GM12878 (cell line): ENCODE measurements around the gene CBLIF. TPM values are rescaled to one million over a fixed set of nuclear protein-coding genes. Genes with fewer than 3 reads are reported as not detected.

Experiments used
- polyA plus RNA-seq, 11 experiments: library from polyadenylated mRNA; depleted of rRNA in 4 of 11; unstranded in 6 of 11; stranded (reverse) in 5 of 11; fragments of >200 nt; fragmentation: Nextera tagmentation in 4 of 11; fragmentation: Illumina TruSeq in 1 of 11; extraction: Ambion mirVana in 4 of 11; extraction: Trizol in 1 of 11; gene quantifications; 1 replicate in 1 of 11; 2 replicates in 10 of 11; pipeline versions ENCODE4 v1.2.1 to v1.2.3, GENCODE V29; 2011 to 2016; ENCODE audit warnings: inconsistent platforms in 2 of 11, missing spikeins in 2 of 11, low read depth in 1 of 11
- total RNA-seq, 4 experiments: library from RNA; depleted of rRNA in 3 of 4; stranded (reverse); fragments of >200 nt in 3 of 4; fragmentation: Illumina TruSeq in 1 of 4; extraction: Trizol in 1 of 4; gene quantifications; 2 replicates each; pipeline versions ENCODE4 v1.2.1 to v1.2.3, GENCODE V29; 2013 to 2021

CBLIF gene
- total and polyA plus RNA-seq, 10 of the 15 experiments (the other 5 are each of a cell fraction or from before 2014, with no cell fraction given), result not detected

Other genes with a start within 250 kb of the CBLIF start
Only the 7 nearest of the 13 such genes appear.
- gene OR10V1, start 131.7 kb downstream of the CBLIF start, total RNA-seq (2014; rRNA removed), result not detected in 2 replicates
- not detected in 2 replicates for gene OR10V1, start 131.7 kb downstream of the CBLIF start, total RNA-seq (2014; rRNA removed; fragmentation: Illumina TruSeq; extraction: Trizol)
- not detected in 2 replicates for gene OR10V1, start 131.7 kb downstream of the CBLIF start, total RNA-seq (2021)
- gene OR10V1, start 131.7 kb downstream of the CBLIF start, polyA plus RNA-seq (2011; rRNA removed), result not detected in 2 replicates
- gene OR10V1, start 131.7 kb downstream of the CBLIF start, polyA plus RNA-seq (2014; fragmentation: Illumina TruSeq; extraction: Trizol), result not detected in 2 replicates
- gene OR10V1, start 131.7 kb downstream of the CBLIF start, polyA plus RNA-seq (2014; fragmentation: Nextera tagmentation; extraction: Ambion mirVana), result not detected
- not detected in 2 replicates for gene OR10V1, start 131.7 kb downstream of the CBLIF start, polyA plus RNA-seq (2014; rRNA removed)
- gene OR10V1, start 131.7 kb downstream of the CBLIF start, polyA plus RNA-seq (2016; fragmentation: Nextera tagmentation; extraction: Ambion mirVana), result not detected
- 0.90 and 1.0 TPM in 2 replicates for gene STX3, start 90.1 kb downstream of the CBLIF start, total RNA-seq (2014; rRNA removed)
- gene STX3, start 90.1 kb downstream of the CBLIF start, total RNA-seq (2014; rRNA removed; fragmentation: Illumina TruSeq; extraction: Trizol), result 1.3 and 1.7 TPM in 2 replicates
- gene STX3, start 90.1 kb downstream of the CBLIF start, total RNA-seq (2021), result 0.77 and 1.5 TPM in 2 replicates
- gene STX3, start 90.1 kb downstream of the CBLIF start, polyA plus RNA-seq (2011; rRNA removed), result 2.5 and 3.3 TPM in 2 replicates
- 1.3 and 1.4 TPM in 2 replicates for gene STX3, start 90.1 kb downstream of the CBLIF start, polyA plus RNA-seq (2014; fragmentation: Illumina TruSeq; extraction: Trizol)
- under 1 TPM; 0.11 to 0.35 TPM for gene STX3, start 90.1 kb downstream of the CBLIF start, polyA plus RNA-seq (2014; fragmentation: Nextera tagmentation; extraction: Ambion mirVana)
- 0.93 and 1.8 TPM in 2 replicates for gene STX3, start 90.1 kb downstream of the CBLIF start, polyA plus RNA-seq (2014; rRNA removed)
- gene STX3, start 90.1 kb downstream of the CBLIF start, polyA plus RNA-seq (2016; fragmentation: Nextera tagmentation; extraction: Ambion mirVana), result under 1 TPM; 0.83 to 0.87 TPM
- 111 and 117 TPM in 2 replicates for gene MRPL16, start 34.7 kb downstream of the CBLIF start, total RNA-seq (2014; rRNA removed)
- gene MRPL16, start 34.7 kb downstream of the CBLIF start, total RNA-seq (2014; rRNA removed; fragmentation: Illumina TruSeq; extraction: Trizol), result 80.9 and 88.9 TPM in 2 replicates
- 91.0 and 96.6 TPM in 2 replicates for gene MRPL16, start 34.7 kb downstream of the CBLIF start, total RNA-seq (2021)
- gene MRPL16, start 34.7 kb downstream of the CBLIF start, polyA plus RNA-seq (2011; rRNA removed), result 93.3 and 100 TPM in 2 replicates
- 111 and 115 TPM in 2 replicates for gene MRPL16, start 34.7 kb downstream of the CBLIF start, polyA plus RNA-seq (2014; fragmentation: Illumina TruSeq; extraction: Trizol)
- gene MRPL16, start 34.7 kb downstream of the CBLIF start, polyA plus RNA-seq (2014; fragmentation: Nextera tagmentation; extraction: Ambion mirVana), result 10 to 100 TPM; 38.2 to 75.0 TPM
- 120 and 125 TPM in 2 replicates for gene MRPL16, start 34.7 kb downstream of the CBLIF start, polyA plus RNA-seq (2014; rRNA removed)
- gene MRPL16, start 34.7 kb downstream of the CBLIF start, polyA plus RNA-seq (2016; fragmentation: Nextera tagmentation; extraction: Ambion mirVana), result 100 to 1,000 TPM; 167 TPM
- gene TCN1, start 21.0 kb upstream of the CBLIF start, total RNA-seq (2014; rRNA removed), result not detected in 2 replicates
- gene TCN1, start 21.0 kb upstream of the CBLIF start, total RNA-seq (2014; rRNA removed; fragmentation: Illumina TruSeq; extraction: Trizol), result not detected in 2 replicates
- gene TCN1, start 21.0 kb upstream of the CBLIF start, total RNA-seq (2021), result not detected in 2 replicates
- gene TCN1, start 21.0 kb upstream of the CBLIF start, polyA plus RNA-seq (2011; rRNA removed), result not detected in 2 replicates
- not detected in 2 replicates for gene TCN1, start 21.0 kb upstream of the CBLIF start, polyA plus RNA-seq (2014; fragmentation: Illumina TruSeq; extraction: Trizol)
- not detected for gene TCN1, start 21.0 kb upstream of the CBLIF start, polyA plus RNA-seq (2014; fragmentation: Nextera tagmentation; extraction: Ambion mirVana)
- gene TCN1, start 21.0 kb upstream of the CBLIF start, polyA plus RNA-seq (2014; rRNA removed), result not detected in 2 replicates
- not detected for gene TCN1, start 21.0 kb upstream of the CBLIF start, polyA plus RNA-seq (2016; fragmentation: Nextera tagmentation; extraction: Ambion mirVana)
- not detected in 2 replicates for gene OOSP3, start 33.3 kb upstream of the CBLIF start, total RNA-seq (2014; rRNA removed)
- not detected in 2 replicates for gene OOSP3, start 33.3 kb upstream of the CBLIF start, total RNA-seq (2014; rRNA removed; fragmentation: Illumina TruSeq; extraction: Trizol)
- not detected in 2 replicates for gene OOSP3, start 33.3 kb upstream of the CBLIF start, total RNA-seq (2021)
- not detected in 2 replicates for gene OOSP3, start 33.3 kb upstream of the CBLIF start, polyA plus RNA-seq (2011; rRNA removed)
- gene OOSP3, start 33.3 kb upstream of the CBLIF start, polyA plus RNA-seq (2014; fragmentation: Illumina TruSeq; extraction: Trizol), result not detected in 2 replicates
- under 1 TPM in 1 of 2 experiments, not detected in 1; 0.07 TPM for gene OOSP3, start 33.3 kb upstream of the CBLIF start, polyA plus RNA-seq (2014; fragmentation: Nextera tagmentation; extraction: Ambion mirVana)
- not detected in 2 replicates for gene OOSP3, start 33.3 kb upstream of the CBLIF start, polyA plus RNA-seq (2014; rRNA removed)
- not detected for gene OOSP3, start 33.3 kb upstream of the CBLIF start, polyA plus RNA-seq (2016; fragmentation: Nextera tagmentation; extraction: Ambion mirVana)
- gene OOSP1, start 92.9 kb upstream of the CBLIF start, total RNA-seq (2014; rRNA removed), result not detected in 2 replicates
- not detected in 2 replicates for gene OOSP1, start 92.9 kb upstream of the CBLIF start, total RNA-seq (2014; rRNA removed; fragmentation: Illumina TruSeq; extraction: Trizol)
- gene OOSP1, start 92.9 kb upstream of the CBLIF start, total RNA-seq (2021), result not detected in 2 replicates
- gene OOSP1, start 92.9 kb upstream of the CBLIF start, polyA plus RNA-seq (2011; rRNA removed), result not detected in 2 replicates
- gene OOSP1, start 92.9 kb upstream of the CBLIF start, polyA plus RNA-seq (2014; fragmentation: Illumina TruSeq; extraction: Trizol), result not detected in 2 replicates
- gene OOSP1, start 92.9 kb upstream of the CBLIF start, polyA plus RNA-seq (2014; fragmentation: Nextera tagmentation; extraction: Ambion mirVana), result not detected
- not detected in 2 replicates for gene OOSP1, start 92.9 kb upstream of the CBLIF start, polyA plus RNA-seq (2014; rRNA removed)
- not detected for gene OOSP1, start 92.9 kb upstream of the CBLIF start, polyA plus RNA-seq (2016; fragmentation: Nextera tagmentation; extraction: Ambion mirVana)
- not detected in 2 replicates for gene OOSP4A, start 118.5 kb upstream of the CBLIF start, total RNA-seq (2014; rRNA removed)
- gene OOSP4A, start 118.5 kb upstream of the CBLIF start, total RNA-seq (2014; rRNA removed; fragmentation: Illumina TruSeq; extraction: Trizol), result not detected in 2 replicates
- not detected in 2 replicates for gene OOSP4A, start 118.5 kb upstream of the CBLIF start, total RNA-seq (2021)
- gene OOSP4A, start 118.5 kb upstream of the CBLIF start, polyA plus RNA-seq (2011; rRNA removed), result not detected in 2 replicates
- gene OOSP4A, start 118.5 kb upstream of the CBLIF start, polyA plus RNA-seq (2014; fragmentation: Illumina TruSeq; extraction: Trizol), result not detected in 2 replicates
- gene OOSP4A, start 118.5 kb upstream of the CBLIF start, polyA plus RNA-seq (2014; fragmentation: Nextera tagmentation; extraction: Ambion mirVana), result not detected
- not detected in 2 replicates for gene OOSP4A, start 118.5 kb upstream of the CBLIF start, polyA plus RNA-seq (2014; rRNA removed)
- gene OOSP4A, start 118.5 kb upstream of the CBLIF start, polyA plus RNA-seq (2016; fragmentation: Nextera tagmentation; extraction: Ambion mirVana), result not detected